HepG2 (cell line): Measurements from ENCODE around the gene TLE1. TPM values are rescaled to one million over a fixed set of nuclear protein-coding genes. Genes with fewer than 3 reads are reported as not detected.

Source experiments
- CBX5 ChIP-seq: sonication (generic); formaldehyde crosslinking; IDR thresholded peaks from 2 replicates; pipeline ENCODE4 v1.4.0; 2020; ENCODE audit warnings: missing genetic modification reagents, borderline replicate concordance
- FOXM1 ChIP-seq: sonication (generic); formaldehyde crosslinking; IDR thresholded peaks from 2 replicates; pipeline ENCODE4 v1.5.0; 2020; ENCODE audit warnings: missing genetic modification reagents
- HMGA1 ChIP-seq: sonication (generic); formaldehyde crosslinking; conservative IDR thresholded peaks from 2 replicates; pipeline ENCODE4 v1.4.0; 2020; ENCODE audit warnings: missing genetic modification reagents
- PHB2 ChIP-seq: fragments of 450-650 bp; IDR thresholded peaks from 2 replicates; pipeline ENCODE4 v1.6.1; 2018; ENCODE audit not compliant: partially characterized antibody
- PPARG ChIP-seq: conservative IDR thresholded peaks from 2 replicates; pipeline ENCODE4 v1.6.1; 2016; ENCODE audit warnings: missing biosample characterization, missing genetic modification reagents
- PREB ChIP-seq: sonication (generic); formaldehyde crosslinking; IDR thresholded peaks from 2 replicates; pipeline ENCODE4 v1.4.0; 2020; ENCODE audit warnings: missing genetic modification reagents
- RCOR2 ChIP-seq: IDR thresholded peaks from 2 replicates; pipeline ENCODE4 v1.6.1; 2016; ENCODE audit warnings: missing biosample characterization, missing genetic modification reagents
- SRSF4 ChIP-seq: fragments of 200-400 bp; formaldehyde crosslinking; IDR thresholded peaks from one replicate; pipeline ENCODE4 v1.6.1; 2018; ENCODE audit warnings: mild to moderate bottlenecking, low read depth, low read length, moderate library complexity; ENCODE audit not compliant: poor library complexity, severe bottlenecking
- WIZ ChIP-seq: sonication (generic); formaldehyde crosslinking; IDR thresholded peaks from 2 replicates; pipeline ENCODE4 v1.5.1; 2020; ENCODE audit warnings: mild to moderate bottlenecking, missing genetic modification reagents
- ZNF232 ChIP-seq: sonication (generic); formaldehyde crosslinking; IDR thresholded peaks from 2 replicates; pipeline ENCODE4 v1.4.0; 2020; ENCODE audit warnings: missing genetic modification reagents, borderline replicate concordance
- ZNF407 ChIP-seq: sonication (generic); formaldehyde crosslinking; IDR thresholded peaks from one replicate; pipeline ENCODE4 v1.5.1; 2020; ENCODE audit warnings: mild to moderate bottlenecking, missing genetic modification reagents; ENCODE audit errors: not compliant biosample characterization
- ZSCAN25 ChIP-seq: sonication (generic); formaldehyde crosslinking; IDR thresholded peaks from 2 replicates; pipeline ENCODE4 v1.8.0; 2022; ENCODE audit warnings: mild to moderate bottlenecking, missing genetic modification reagents
- polyA plus RNA-seq, 8 experiments: library from polyadenylated mRNA; depleted of rRNA in 3 of 8; stranded (reverse) in 7 of 8; unstranded in 1 of 8; fragments of >200 nt; fragmentation: Illumina TruSeq in 4 of 8; extraction: Trizol in 4 of 8; gene quantifications; 2 replicates each; pipeline versions ENCODE4 v1.2.1 to v1.2.3, GENCODE V29; 2011 to 2016; ENCODE audit warnings: low read depth in 4 of 8, missing spikeins in 1 of 8, mixed read lengths in 1 of 8; ENCODE audit not compliant: insufficient read depth in 1 of 8
- total RNA-seq, 5 experiments: library from RNA; depleted of rRNA; stranded (reverse); fragments of >200 nt; fragmentation: Illumina TruSeq; extraction: Trizol; gene quantifications; 2 replicates each; pipeline ENCODE4 v1.2.3, GENCODE V29; 2016; ENCODE audit warnings: low read depth in 1 of 5
- TF ChIP-seq, protein P1 (sequence below): sonication (generic); formaldehyde crosslinking; IDR thresholded peaks from 2 replicates; pipeline ENCODE4 v1.5.0; 2020; ENCODE audit warnings: missing genetic modification reagents, mild to moderate bottlenecking, borderline replicate concordance
- TF ChIP-seq, protein P2 (sequence below): sonication (generic); formaldehyde crosslinking; IDR thresholded peaks from 2 replicates; pipeline ENCODE4 v1.5.0; 2020; ENCODE audit warnings: mild to moderate bottlenecking, missing genetic modification reagents

TLE1 gene
- total and polyA plus RNA-seq, 2 of the 13 experiments (the other 11 are each of a cell fraction or from before 2014, with no cell fraction given): 35.9 to 109 TPM

DNA sequence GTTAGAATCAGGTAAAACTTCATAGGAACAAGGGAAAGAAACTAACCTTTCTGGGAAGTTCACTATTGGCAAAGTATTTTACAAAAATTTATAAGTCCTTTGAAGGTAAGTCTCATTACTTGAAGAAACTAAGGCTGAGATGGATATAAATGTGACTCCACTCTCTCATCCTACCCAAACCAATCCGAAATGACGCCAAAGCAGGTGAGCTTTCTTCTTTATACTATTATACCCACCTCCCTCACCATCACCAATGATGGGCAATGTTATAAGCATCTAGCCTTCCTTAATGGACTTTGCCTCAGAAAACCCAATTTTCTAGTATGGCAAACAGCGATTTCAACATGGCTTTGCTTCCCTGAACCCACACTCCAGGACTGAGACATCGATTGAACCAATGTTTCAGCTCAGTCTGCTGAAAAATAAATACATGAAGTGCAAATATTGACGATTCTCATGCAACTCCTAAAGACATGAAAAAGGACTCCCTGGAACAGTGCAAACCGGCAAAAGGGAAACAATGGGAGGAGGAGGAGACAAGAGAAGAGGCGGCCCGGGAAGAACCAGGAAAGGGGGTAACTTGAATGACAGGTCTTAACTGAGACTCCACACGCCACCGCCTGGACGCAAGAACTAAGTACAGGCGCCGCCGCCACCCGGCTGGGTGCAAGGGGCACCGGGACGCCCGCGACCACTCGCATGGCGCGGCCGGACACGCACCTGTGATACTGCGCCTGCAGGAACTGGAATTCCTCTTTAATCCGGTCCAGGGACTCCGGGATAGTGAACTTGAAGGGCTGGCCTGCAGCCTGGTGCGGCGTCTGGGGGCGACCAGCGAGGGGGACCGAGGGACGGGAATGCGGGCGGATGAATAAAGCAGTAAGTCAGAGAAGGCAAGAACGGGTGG, 2.5 kb downstream of the TLE1 start (continued):
- TF ChIP-seq PHB2: no peak
- peak; percentile 76; the same call in 1 of the 2 replicates for TF ChIP-seq ZNF232
- peak; percentile 86 for TF ChIP-seq PPARG (CRISPR knock-in tag)
- TF ChIP-seq, protein P1, sequence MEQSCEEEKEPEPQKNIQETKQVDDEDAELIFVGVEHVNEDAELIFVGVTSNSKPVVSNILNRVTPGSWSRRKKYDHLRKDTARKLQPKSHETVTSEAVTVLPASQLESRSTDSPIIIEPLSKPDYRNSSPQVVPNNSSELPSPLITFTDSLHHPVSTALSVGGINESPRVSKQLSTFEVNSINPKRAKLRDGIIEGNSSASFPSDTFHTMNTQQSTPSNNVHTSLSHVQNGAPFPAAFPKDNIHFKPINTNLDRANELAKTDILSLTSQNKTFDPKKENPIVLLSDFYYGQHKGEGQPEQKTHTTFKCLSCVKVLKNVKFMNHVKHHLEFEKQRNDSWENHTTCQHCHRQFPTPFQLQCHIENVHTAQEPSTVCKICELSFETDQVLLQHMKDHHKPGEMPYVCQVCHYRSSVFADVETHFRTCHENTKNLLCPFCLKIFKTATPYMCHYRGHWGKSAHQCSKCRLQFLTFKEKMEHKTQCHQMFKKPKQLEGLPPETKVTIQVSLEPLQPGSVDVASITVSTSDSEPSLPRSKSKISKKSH (CRISPR knock-in tag): no peak
- TF ChIP-seq CBX5: 0 out of 2 replicates have a peak, but pooled peaks have one; percentile 28
- TF ChIP-seq, protein P2, sequence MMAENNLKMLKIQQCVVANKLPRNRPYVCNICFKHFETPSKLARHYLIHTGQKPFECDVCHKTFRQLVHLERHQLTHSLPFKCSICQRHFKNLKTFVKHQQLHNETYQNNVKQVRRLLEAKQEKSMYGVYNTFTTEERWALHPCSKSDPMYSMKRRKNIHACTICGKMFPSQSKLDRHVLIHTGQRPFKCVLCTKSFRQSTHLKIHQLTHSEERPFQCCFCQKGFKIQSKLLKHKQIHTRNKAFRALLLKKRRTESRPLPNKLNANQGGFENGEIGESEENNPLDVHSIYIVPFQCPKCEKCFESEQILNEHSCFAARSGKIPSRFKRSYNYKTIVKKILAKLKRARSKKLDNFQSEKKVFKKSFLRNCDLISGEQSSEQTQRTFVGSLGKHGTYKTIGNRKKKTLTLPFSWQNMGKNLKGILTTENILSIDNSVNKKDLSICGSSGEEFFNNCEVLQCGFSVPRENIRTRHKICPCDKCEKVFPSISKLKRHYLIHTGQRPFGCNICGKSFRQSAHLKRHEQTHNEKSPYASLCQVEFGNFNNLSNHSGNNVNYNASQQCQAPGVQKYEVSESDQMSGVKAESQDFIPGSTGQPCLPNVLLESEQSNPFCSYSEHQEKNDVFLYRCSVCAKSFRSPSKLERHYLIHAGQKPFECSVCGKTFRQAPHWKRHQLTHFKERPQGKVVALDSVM (CRISPR knock-in tag): 0 out of 2 replicates have a peak, but pooled peaks have one; percentile 40
- TF ChIP-seq ZNF407 (CRISPR knock-in tag): peak; percentile 48
- TF ChIP-seq RCOR2 (CRISPR knock-in tag): peak; percentile 89; the same call in 1 of the 2 replicates
- no peak for TF ChIP-seq HMGA1 (CRISPR knock-in tag)
- peak; percentile 48; the same call in 1 of the 2 replicates for TF ChIP-seq ZSCAN25 (CRISPR knock-in tag)
- 0 out of 2 replicates have a peak, but pooled peaks have one; percentile 25 for TF ChIP-seq WIZ (CRISPR knock-in tag)
- TF ChIP-seq FOXM1 (CRISPR knock-in tag): no peak
- no peak for TF ChIP-seq SRSF4
- no peak for TF ChIP-seq PREB (CRISPR knock-in tag)
